GM19397 (cell line): ENCODE results near the gene ZC3H15.
A peak's percentile ranks its signal among the peaks of the same experiment; 100 is the strongest.
"Not testable (repeated sequence)": the region's sequence is repeated elsewhere in the genome, so short reads cannot be mapped to it uniquely, and the experiment has no call there.

Source experiments
- ATAC-seq: cut with Tn5 transposase; IDR thresholded peaks from one replicate; pipeline ENCODE4 v1.9.1; 2021; ENCODE audit warnings: mild to moderate bottlenecking, moderate library complexity; ENCODE audit not compliant: unreplicated experiment

The ZC3H15 gene

GRCh38 chr2:186485871-186486650 lies at the start of gene ZC3H15:
Gene ZC3H15 (plus strand): TSS chr2:186486260. CDS start chr2:186486383, 123 bp downstream.
- peak; percentile 88 for ATAC-seq

- no peak for ATAC-seq
Observed at GRCh38 chr2:186437719-186438118, 48.3 kb upstream of the ZC3H15 start.

GRCh38 chr2:186439673-186440095 lies 46.4 kb upstream of the ZC3H15 start:
- not testable (repeated sequence) for ATAC-seq

- ATAC-seq = no peak
Observed at GRCh38 chr2:186440506-186440905, 45.6 kb upstream of the ZC3H15 start.

GRCh38 chr2:186442885-186443284 lies 43.2 kb upstream of the ZC3H15 start:
- ATAC-seq = no peak

- ATAC-seq = no peak
Observed at GRCh38 chr2:186443851-186444250, 42.2 kb upstream of the ZC3H15 start.

GRCh38 chr2:186445506-186445905 lies 40.6 kb upstream of the ZC3H15 start:
- no peak for ATAC-seq

- ATAC-seq = no peak
Observed at GRCh38 chr2:186455613-186456012, 30.4 kb upstream of the ZC3H15 start.

- ATAC-seq = no peak
Observed at GRCh38 chr2:186456941-186457340, 29.1 kb upstream of the ZC3H15 start.

GRCh38 chr2:186457908-186458307 lies 28.2 kb upstream of the ZC3H15 start:
- no peak for ATAC-seq

- no peak for ATAC-seq
Observed at GRCh38 chr2:186459009-186459408, 27.1 kb upstream of the ZC3H15 start.

- ATAC-seq = no peak
Observed at GRCh38 chr2:186460465-186460864, 25.6 kb upstream of the ZC3H15 start.

- no peak for ATAC-seq
Observed at GRCh38 chr2:186466743-186467142, 19.3 kb upstream of the ZC3H15 start.

- ATAC-seq = no peak
Observed at GRCh38 chr2:186467421-186467820, 18.6 kb upstream of the ZC3H15 start.

GRCh38 chr2:186472722-186473493 lies 13.2 kb upstream of the ZC3H15 start:
- not testable (repeated sequence) for ATAC-seq

GRCh38 chr2:186474239-186474638 lies 11.8 kb upstream of the ZC3H15 start:
- ATAC-seq = not testable (repeated sequence)

GRCh38 chr2:186477790-186478189 lies 8.3 kb upstream of the ZC3H15 start:
- ATAC-seq = no peak

GRCh38 chr2:186480991-186481390 lies 5.1 kb upstream of the ZC3H15 start:
- ATAC-seq = no peak

- no peak for ATAC-seq
Observed at GRCh38 chr2:186484062-186484735, 1.9 kb upstream of the ZC3H15 start.

- ATAC-seq = no peak
Observed at GRCh38 chr2:186485576-186485870, 537 bp upstream of the ZC3H15 start.
